ENCODE results near the gene SPATA24.

SPATA24 gene

GRCh38 chr5:139377226-139377625 lies 26.7 kb downstream of the SPATA24 start:
- no peaks in the 10 kb centered on the region for H3K27me3 ChIP-seq (ENCODE audit: control insufficient read depth in 1 of 2, insufficient read depth in 2 of 2, low read length in 2 of 2)
- peaks cover under 1% of the 10 kb centered on the region for H3K36me3 ChIP-seq (ENCODE audit: insufficient read depth, low read length)
- no peak overlapping the region for H3K9ac ChIP-seq (ENCODE audit: low read length)
- H3K9me3 ChIP-seq (ENCODE audit: low read length) = no peaks in the 10 kb centered on the region
- H3K27ac ChIP-seq (ENCODE audit: low read depth, low read length) = no peak overlapping the region
- H3K4me1 ChIP-seq (ENCODE audit: insufficient read depth, low read length) = peaks cover 13% of the 10 kb centered on the region
- H3K4me3 ChIP-seq (ENCODE audit: low read depth in 1 of 2, low read length in 2 of 2) = no peak overlapping the region

DNA sequence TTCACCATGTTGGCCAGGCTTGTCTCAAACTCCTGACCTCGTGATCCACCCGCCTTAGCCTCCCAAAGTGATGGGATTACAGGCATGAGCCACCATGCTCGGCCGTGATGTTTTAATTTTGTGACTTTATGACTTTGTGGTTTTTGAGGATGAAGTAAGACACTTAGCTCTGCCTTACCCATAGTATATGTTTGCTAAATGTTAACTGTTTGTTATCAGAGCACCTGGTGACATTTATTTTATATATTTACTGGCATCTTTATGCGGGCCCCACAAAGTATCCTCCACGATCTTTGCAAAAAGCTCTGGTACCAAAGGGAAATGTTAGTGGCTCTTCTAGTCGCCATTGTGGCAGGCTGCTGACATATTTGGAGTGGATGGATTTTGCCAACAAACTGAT lies 27.5 kb downstream of the SPATA24 start:
- H3K4me3 ChIP-seq (ENCODE audit: low read depth in 1 of 2, low read length in 2 of 2) = no peak overlapping the region
- H3K27me3 ChIP-seq (ENCODE audit: control insufficient read depth in 1 of 2, insufficient read depth in 2 of 2, low read length in 2 of 2) = no peaks in the 10 kb centered on the region
- H3K36me3 ChIP-seq (ENCODE audit: insufficient read depth, low read length) = peaks cover 9% of the 10 kb centered on the region
- peaks cover 13% of the 10 kb centered on the region for H3K4me1 ChIP-seq (ENCODE audit: insufficient read depth, low read length)
- H3K9ac ChIP-seq (ENCODE audit: low read length) = no peak overlapping the region
- no peak overlapping the region for H3K27ac ChIP-seq (ENCODE audit: low read depth, low read length)
- no peaks in the 10 kb centered on the region for H3K9me3 ChIP-seq (ENCODE audit: low read length)

- no peak overlapping the region for H3K4me3 ChIP-seq (ENCODE audit: low read depth in 1 of 2, low read length in 2 of 2)
- H3K36me3 ChIP-seq (ENCODE audit: insufficient read depth, low read length) = peaks cover 13% of the 10 kb centered on the region
- no peak overlapping the region for H3K27ac ChIP-seq (ENCODE audit: low read depth, low read length)
- H3K9me3 ChIP-seq (ENCODE audit: low read length) = no peaks in the 10 kb centered on the region
- peaks cover 13% of the 10 kb centered on the region for H3K4me1 ChIP-seq (ENCODE audit: insufficient read depth, low read length)
- H3K27me3 ChIP-seq (ENCODE audit: control insufficient read depth in 1 of 2, insufficient read depth in 2 of 2, low read length in 2 of 2) = no peaks in the 10 kb centered on the region
- no peak overlapping the region for H3K9ac ChIP-seq (ENCODE audit: low read length)
Observed at GRCh38 chr5:139374909-139375308, 29.0 kb downstream of the SPATA24 start.

- Histone ChIP-seq H3K36me3 (ENCODE audit: insufficient read depth, low read length) (peaks cover 35% of the 10 kb centered on the region), H3K4me3 (ENCODE audit: low read depth in 1 of 2, low read length in 2 of 2) (no peak overlapping the region), H3K4me1 (ENCODE audit: insufficient read depth, low read length) (peaks cover 13% of the 10 kb centered on the region), H3K27me3 (ENCODE audit: control insufficient read depth in 1 of 2, insufficient read depth in 2 of 2, low read length in 2 of 2) (no peaks in the 10 kb centered on the region), H3K9ac (ENCODE audit: low read length) (no peak overlapping the region), H3K9me3 (ENCODE audit: low read length) (no peaks in the 10 kb centered on the region), H3K27ac (ENCODE audit: low read depth, low read length) (no peak overlapping the region)
Observed at GRCh38 chr5:139371482-139372435, 32.1 kb downstream of the SPATA24 start.

DNA sequence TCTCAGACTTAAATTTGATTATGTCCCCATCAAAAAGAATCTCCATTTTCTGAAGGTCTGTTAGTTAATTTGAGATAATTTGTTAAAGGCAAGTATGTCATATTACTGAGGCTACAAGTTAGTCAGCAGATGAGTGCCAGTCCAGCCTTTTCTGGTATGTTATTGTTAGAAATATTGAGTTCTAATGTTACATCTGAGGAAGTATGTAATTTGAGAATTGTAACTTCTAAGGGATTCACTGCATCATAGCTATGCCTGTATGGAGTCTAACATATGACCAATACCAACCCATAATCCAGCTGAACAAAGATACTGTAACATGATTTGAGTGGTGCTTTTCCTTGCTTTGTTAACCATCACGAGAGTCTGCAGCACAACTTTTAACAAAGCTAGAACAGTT lies 34.7 kb downstream of the SPATA24 start:
- no peaks in the 10 kb centered on the region for H3K9me3 ChIP-seq (ENCODE audit: low read length)
- H3K36me3 ChIP-seq (ENCODE audit: insufficient read depth, low read length) = peaks cover 55% of the 10 kb centered on the region
- no peak overlapping the region for H3K4me3 ChIP-seq (ENCODE audit: low read depth in 1 of 2, low read length in 2 of 2)
- H3K27me3 ChIP-seq (ENCODE audit: control insufficient read depth in 1 of 2, insufficient read depth in 2 of 2, low read length in 2 of 2) = no peaks in the 10 kb centered on the region
- no peak overlapping the region for H3K9ac ChIP-seq (ENCODE audit: low read length)
- peaks cover 9% of the 10 kb centered on the region for H3K4me1 ChIP-seq (ENCODE audit: insufficient read depth, low read length)
- no peak overlapping the region for H3K27ac ChIP-seq (ENCODE audit: low read depth, low read length)

DNA sequence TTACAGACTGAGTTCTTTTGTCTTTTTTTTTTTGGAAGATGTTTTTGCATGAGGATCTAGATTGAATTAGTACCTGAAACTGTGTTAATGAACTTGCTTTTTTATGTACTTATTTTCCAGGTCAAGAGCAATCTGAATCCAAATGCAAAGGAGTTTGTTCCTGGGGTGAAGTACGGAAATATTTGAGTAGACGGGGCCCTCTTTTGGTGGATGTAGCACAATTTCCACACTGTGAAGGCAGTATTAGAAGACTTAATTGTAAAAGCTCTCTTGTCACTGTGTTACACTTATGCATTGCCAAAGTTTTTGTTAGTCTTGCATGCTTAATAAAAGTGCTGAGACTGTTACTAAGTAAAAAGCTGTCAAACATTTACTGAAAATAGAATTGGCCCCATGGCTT lies 35.3 kb downstream of the SPATA24 start:
- Histone ChIP-seq H3K4me3 (ENCODE audit: low read depth in 1 of 2, low read length in 2 of 2) (no peak overlapping the region), H3K27me3 (ENCODE audit: control insufficient read depth in 1 of 2, insufficient read depth in 2 of 2, low read length in 2 of 2) (no peaks in the 10 kb centered on the region), H3K9me3 (ENCODE audit: low read length) (no peaks in the 10 kb centered on the region), H3K27ac (ENCODE audit: low read depth, low read length) (no peak overlapping the region), H3K9ac (ENCODE audit: low read length) (no peak overlapping the region), H3K4me1 (ENCODE audit: insufficient read depth, low read length) (peaks cover 4% of the 10 kb centered on the region), H3K36me3 (ENCODE audit: insufficient read depth, low read length) (peaks cover 61% of the 10 kb centered on the region)

DNA sequence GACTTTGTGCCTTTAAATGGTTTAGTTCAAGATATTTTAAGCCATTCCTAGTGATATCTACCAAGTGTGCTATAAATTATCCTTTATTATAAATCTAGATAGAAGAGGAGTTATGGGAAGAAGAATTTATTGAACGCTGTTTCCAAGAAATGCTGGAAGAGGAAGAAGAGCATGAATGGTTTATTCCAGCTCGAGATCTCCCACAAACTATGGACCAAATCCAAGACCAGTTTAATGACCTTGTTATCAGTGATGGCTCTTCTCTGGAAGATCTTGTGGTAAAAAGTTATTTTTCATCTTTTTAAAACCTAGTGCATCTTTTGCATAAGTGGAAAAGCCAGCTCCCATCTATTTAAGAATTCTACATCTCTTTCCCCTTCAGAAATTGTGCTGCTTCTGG lies 39.4 kb downstream of the SPATA24 start:
- H3K36me3 ChIP-seq (ENCODE audit: insufficient read depth, low read length) = peaks cover 45% of the 10 kb centered on the region
- peaks cover 7% of the 10 kb centered on the region for H3K4me1 ChIP-seq (ENCODE audit: insufficient read depth, low read length)
- H3K9me3 ChIP-seq (ENCODE audit: low read length) = no peaks in the 10 kb centered on the region
- no peaks in the 10 kb centered on the region for H3K27me3 ChIP-seq (ENCODE audit: control insufficient read depth in 1 of 2, insufficient read depth in 2 of 2, low read length in 2 of 2)
- no peak overlapping the region for H3K9ac ChIP-seq (ENCODE audit: low read length)
- no peak overlapping the region for H3K27ac ChIP-seq (ENCODE audit: low read depth, low read length)
- no peak overlapping the region for H3K4me3 ChIP-seq (ENCODE audit: low read depth in 1 of 2, low read length in 2 of 2)

GRCh38 chr5:139363937-139364336 lies 40.0 kb downstream of the SPATA24 start:
- Histone ChIP-seq H3K9ac (ENCODE audit: low read length) (no peak overlapping the region), H3K4me3 (ENCODE audit: low read depth in 1 of 2, low read length in 2 of 2) (no peak overlapping the region), H3K36me3 (ENCODE audit: insufficient read depth, low read length) (peaks cover 39% of the 10 kb centered on the region), H3K27ac (ENCODE audit: low read depth, low read length) (no peak overlapping the region), H3K9me3 (ENCODE audit: low read length) (no peaks in the 10 kb centered on the region), H3K27me3 (ENCODE audit: control insufficient read depth in 1 of 2, insufficient read depth in 2 of 2, low read length in 2 of 2) (no peaks in the 10 kb centered on the region), H3K4me1 (ENCODE audit: insufficient read depth, low read length) (peaks cover 7% of the 10 kb centered on the region)

GRCh38 chr5:139361835-139362429 lies 42.0 kb downstream of the SPATA24 start:
- H3K27ac ChIP-seq (ENCODE audit: low read depth, low read length) = no peak overlapping the region
- H3K9ac ChIP-seq (ENCODE audit: low read length) = no peak overlapping the region
- H3K4me1 ChIP-seq (ENCODE audit: insufficient read depth, low read length) = peaks cover 7% of the 10 kb centered on the region
- H3K36me3 ChIP-seq (ENCODE audit: insufficient read depth, low read length) = peaks cover 29% of the 10 kb centered on the region
- H3K4me3 ChIP-seq (ENCODE audit: low read depth in 1 of 2, low read length in 2 of 2) = no peak overlapping the region
- H3K27me3 ChIP-seq (ENCODE audit: control insufficient read depth in 1 of 2, insufficient read depth in 2 of 2, low read length in 2 of 2) = no peaks in the 10 kb centered on the region
- H3K9me3 ChIP-seq (ENCODE audit: low read length) = no peaks in the 10 kb centered on the region

DNA sequence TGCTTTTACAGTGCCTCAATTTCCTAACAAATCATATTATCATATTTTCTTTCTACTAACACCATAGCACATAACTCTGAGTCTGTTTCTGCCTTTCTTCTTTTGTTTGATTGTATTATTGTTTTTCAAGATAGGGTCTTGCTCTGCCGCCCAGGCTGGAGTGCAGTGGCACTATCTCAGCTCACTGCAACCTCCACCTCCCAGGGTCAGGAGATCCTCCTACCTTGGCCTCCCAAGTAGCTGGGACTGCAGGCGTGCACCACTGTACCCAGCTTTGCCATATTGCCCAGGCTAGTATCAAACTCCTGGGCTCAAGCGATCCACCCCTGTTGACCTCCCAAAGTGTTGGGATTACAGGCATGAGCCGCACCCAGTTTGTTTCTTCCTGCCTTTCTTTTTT lies 43.5 kb downstream of the SPATA24 start:
- Histone ChIP-seq H3K36me3 (ENCODE audit: insufficient read depth, low read length) (peaks cover 14% of the 10 kb centered on the region), H3K27me3 (ENCODE audit: control insufficient read depth in 1 of 2, insufficient read depth in 2 of 2, low read length in 2 of 2) (no peaks in the 10 kb centered on the region), H3K27ac (ENCODE audit: low read depth, low read length) (no peak overlapping the region), H3K4me3 (ENCODE audit: low read depth in 1 of 2, low read length in 2 of 2) (no peak overlapping the region), H3K9ac (ENCODE audit: low read length) (no peak overlapping the region), H3K4me1 (ENCODE audit: insufficient read depth, low read length) (peaks cover 7% of the 10 kb centered on the region), H3K9me3 (ENCODE audit: low read length) (no peaks in the 10 kb centered on the region)

- Histone ChIP-seq H3K36me3 (ENCODE audit: insufficient read depth, low read length) (peaks cover 9% of the 10 kb centered on the region), H3K27me3 (ENCODE audit: control insufficient read depth in 1 of 2, insufficient read depth in 2 of 2, low read length in 2 of 2) (no peaks in the 10 kb centered on the region), H3K4me1 (ENCODE audit: insufficient read depth, low read length) (peaks cover 7% of the 10 kb centered on the region), H3K4me3 (ENCODE audit: low read depth in 1 of 2, low read length in 2 of 2) (no peak overlapping the region), H3K9ac (ENCODE audit: low read length) (no peak overlapping the region), H3K27ac (ENCODE audit: low read depth, low read length) (no peak overlapping the region), H3K9me3 (ENCODE audit: low read length) (no peaks in the 10 kb centered on the region)
Observed at GRCh38 chr5:139358064-139358463, 45.8 kb downstream of the SPATA24 start.
